HCT116 (cell line): ENCODE measurements around the gene SLC37A4.
"Not testable (repeated sequence)": the region's sequence is repeated elsewhere in the genome, so short reads cannot be mapped to it uniquely, and the experiment has no call there.

Experiments
- CTCF ChIP-seq, 3 experiments: fragments of 200-600 bp in 1 of 3; sonication (generic) in 1 of 3; IDR thresholded peaks in 2 of 3; conservative IDR thresholded peaks in 1 of 3; 2 replicates each; pipeline ENCODE4 v1.5.1; 2012 to 2017; ENCODE audit warnings: low read depth in 2 of 3, low read length in 2 of 3, antibody characterized with exemption in 1 of 3, borderline replicate concordance in 1 of 3, control low read depth in 1 of 3, mild to moderate bottlenecking in 1 of 3, mixed read lengths in 1 of 3, mixed run types in 1 of 3, moderate library complexity in 1 of 3; ENCODE audit not compliant: insufficient read depth in 1 of 3
- EGR1 ChIP-seq: IDR thresholded peaks from 2 replicates; pipeline ENCODE4 v1.6.1; 2012; ENCODE audit warnings: low read depth
- EZH2 ChIP-seq: fragments of 200-600 bp; sonication (generic); IDR thresholded peaks from 2 replicates; pipeline ENCODE4 v1.6.1; 2017; ENCODE audit warnings: antibody characterized with exemption, mixed run types
- EZH2phosphoT487 ChIP-seq: fragments of 200-600 bp; IDR thresholded peaks from 2 replicates; pipeline ENCODE4 v1.6.1; 2018; ENCODE audit warnings: antibody characterized with exemption, borderline replicate concordance
- MAX ChIP-seq: IDR thresholded peaks from 2 replicates; pipeline ENCODE4 v1.6.1; 2012
- POLR2A ChIP-seq: IDR thresholded peaks from 2 replicates; pipeline ENCODE4 v1.7.0; 2011; ENCODE audit warnings: borderline replicate concordance; ENCODE audit not compliant: insufficient read depth, insufficient read length; ENCODE audit errors: extremely low read depth
- POLR2AphosphoS5 ChIP-seq: IDR thresholded peaks from 2 replicates; pipeline ENCODE4 v1.6.1; 2011; ENCODE audit warnings: mild to moderate bottlenecking, low read depth, low read length, moderate library complexity
- REST ChIP-seq: IDR thresholded peaks from 2 replicates; pipeline ENCODE4 v1.6.1; 2012; ENCODE audit warnings: low read depth
- ZNF274 ChIP-seq: fragments of 200-500 bp; sonication (Bioruptor generic); IDR thresholded peaks from 2 replicates; pipeline ENCODE4 v1.6.1; 2014; ENCODE audit warnings: mild to moderate bottlenecking, low read depth, low read length, inconsistent platforms

GRCh38 chr11:119017377-119017776 lies 13.3 kb downstream of the SLC37A4 start:
- not testable (repeated sequence) for TF ChIP-seq POLR2A; CTCF (IDR thresholded peaks at IDR 0.05 in 2 of 3, conservative IDR thresholded peaks at IDR 0.05 in 1 of 3; ENCODE audit: borderline replicate concordance in 1 of 3, insufficient read depth in 1 of 3, low read depth in 2 of 3, low read length in 2 of 3); REST; ZNF274; EZH2; EZH2phosphoT487; POLR2AphosphoS5; MAX; EGR1
